Liver (tissue), 9 donors: ENCODE measurements around the gene CENPN. TPM values are rescaled to one million over a fixed set of nuclear protein-coding genes. Genes with fewer than 3 reads are reported as not detected.

Experiments used
- DNase-seq: peaks from one replicate; pipeline ENCODE4 v3.0.0-alpha.2; 2017; ENCODE audit warnings: low spot score
- H3K27ac ChIP-seq, 2 donors: one replicate each; pipeline ENCODE4 v1.7.0; 2013; ENCODE audit warnings: inconsistent platforms in 2 of 2, low read length in 2 of 2, control low read depth in 1 of 2, low read depth in 1 of 2, mild to moderate bottlenecking in 1 of 2
- H3K27me3 ChIP-seq, 4 donors: one replicate each; pipeline versions ENCODE4 v1.6.1 to v1.7.0; 2013; ENCODE audit warnings: low read length in 3 of 4, inconsistent platforms in 1 of 4, mild to moderate bottlenecking in 1 of 4, moderate library complexity in 1 of 4; ENCODE audit not compliant: control insufficient read depth in 4 of 4, insufficient read depth in 4 of 4
- H3K36me3 ChIP-seq, 4 donors: one replicate each; pipeline versions ENCODE4 v1.6.1 to v1.7.0; 2013; ENCODE audit warnings: low read length in 3 of 4, mild to moderate bottlenecking in 3 of 4, low read depth in 1 of 4, moderate library complexity in 1 of 4; ENCODE audit not compliant: control insufficient read depth in 4 of 4, insufficient read depth in 3 of 4
- H3K4me1 ChIP-seq, 4 donors: one replicate each; pipeline versions ENCODE4 v1.6.1 to v1.7.0; 2013; ENCODE audit warnings: low read length in 3 of 4, mild to moderate bottlenecking in 3 of 4, moderate library complexity in 1 of 4; ENCODE audit not compliant: control insufficient read depth in 4 of 4, insufficient read depth in 4 of 4
- H3K4me3 ChIP-seq, 3 donors: one replicate each; pipeline versions ENCODE4 v1.6.1 to v1.7.0; 2013; ENCODE audit warnings: low read length in 3 of 3, control low read depth in 1 of 3, low read depth in 1 of 3, mild to moderate bottlenecking in 1 of 3
- H3K9ac ChIP-seq, 2 donors: one replicate each; pipeline ENCODE4 v1.7.0; 2013; ENCODE audit warnings: low read length in 2 of 2, mild to moderate bottlenecking in 2 of 2, moderate library complexity in 2 of 2, control low read depth in 1 of 2, low read depth in 1 of 2
- H3K9me3 ChIP-seq, 4 donors: one replicate each; pipeline versions ENCODE4 v1.6.1 to v1.7.0; 2013; ENCODE audit warnings: low read length in 3 of 4; ENCODE audit not compliant: control insufficient read depth in 4 of 4
- EGR1 ChIP-seq, 2 donors: IDR thresholded peaks; 2 replicates each; pipeline ENCODE4 v1.6.1; 2016 to 2018; ENCODE audit warnings: antibody characterized with exemption in 2 of 2, low read depth in 2 of 2
- GABPA ChIP-seq, 2 donors: IDR thresholded peaks in 1 of 2; conservative IDR thresholded peaks in 1 of 2; 2 replicates each; pipeline ENCODE4 v1.6.1; 2016; ENCODE audit warnings: antibody characterized with exemption in 2 of 2, mild to moderate bottlenecking in 1 of 2, moderate library complexity in 1 of 2
- HNF4A ChIP-seq, 2 donors: conservative IDR thresholded peaks; 2 replicates each; pipeline ENCODE4 v1.6.1; 2016; ENCODE audit warnings: antibody characterized with exemption in 2 of 2, mild to moderate bottlenecking in 2 of 2
- HNF4G ChIP-seq: IDR thresholded peaks from 2 replicates; pipeline ENCODE4 v1.6.1; 2016; ENCODE audit warnings: antibody characterized with exemption
- JUND ChIP-seq, 2 donors: IDR thresholded peaks; 2 replicates each; pipeline ENCODE4 v1.6.1; 2016; ENCODE audit warnings: antibody characterized with exemption in 2 of 2
- NR2F2 ChIP-seq: IDR thresholded peaks from 2 replicates; pipeline ENCODE4 v1.6.1; 2016; ENCODE audit warnings: antibody characterized with exemption
- RAD21 ChIP-seq, 2 donors: IDR thresholded peaks; 2 replicates each; pipeline ENCODE4 v1.6.1; 2016; ENCODE audit warnings: antibody characterized with exemption in 2 of 2, mild to moderate bottlenecking in 2 of 2
- RXRA ChIP-seq, 2 donors: IDR thresholded peaks; 2 replicates each; pipeline ENCODE4 v1.6.1; 2017 to 2018; ENCODE audit warnings: antibody characterized with exemption in 2 of 2, mild to moderate bottlenecking in 1 of 2
- SP1 ChIP-seq: IDR thresholded peaks from 2 replicates; pipeline ENCODE4 v1.6.1; 2018; ENCODE audit warnings: antibody characterized with exemption, mild to moderate bottlenecking
- TAF1 ChIP-seq: conservative IDR thresholded peaks from 2 replicates; pipeline ENCODE4 v1.6.1; 2016; ENCODE audit warnings: antibody characterized with exemption, mild to moderate bottlenecking
- YY1 ChIP-seq: IDR thresholded peaks from 2 replicates; pipeline ENCODE4 v1.6.1; 2016; ENCODE audit warnings: antibody characterized with exemption, mild to moderate bottlenecking
- WGBS: extraction: QIAGEN DNeasy Blood & Tissue Kit; methylation state at CpG from one replicate; pipeline ENCODE4 v1.1.7; 2013; 5-methylcytosine and 5-hydroxymethylcytosine counted together
- polyA plus RNA-seq, 2 donors: library from polyadenylated mRNA; stranded (reverse) in 1 of 2; unstranded in 1 of 2; fragments of 200-250 nt in 1 of 2; fragments of >200 nt in 1 of 2; fragmentation: Nextera tagmentation in 1 of 2; extraction: Ambion mirVana in 1 of 2; gene quantifications; one replicate each; pipeline versions ENCODE4 v1.2.1 to v1.2.3, GENCODE V29; 2013 to 2015
- total RNA-seq, 2 donors: library from RNA; depleted of rRNA; stranded (reverse); fragments of >200 nt; gene quantifications; one replicate each; pipeline ENCODE4 v1.2.3, GENCODE V29; 2014
- TF ChIP-seq, protein P1 (sequence below): IDR thresholded peaks from 2 replicates; pipeline ENCODE4 v1.6.1; 2016; ENCODE audit warnings: antibody characterized with exemption
- TF ChIP-seq, protein P2 (sequence below): fragments of 150-350 bp; IDR thresholded peaks from 2 replicates; pipeline ENCODE4 v1.5.1; 2017; ENCODE audit warnings: improper control_type of control experiment, low read depth, low read length; ENCODE audit not compliant: missing input control
- TF ChIP-seq, protein P3 (sequence below): IDR thresholded peaks from 2 replicates; pipeline ENCODE4 v1.6.1; 2016; ENCODE audit warnings: antibody characterized with exemption
- TF ChIP-seq, protein P4 (sequence below): IDR thresholded peaks from 2 replicates; pipeline ENCODE4 v1.6.1; 2016; ENCODE audit warnings: antibody characterized with exemption, mild to moderate bottlenecking
- donor health status: healthy.
- donor health status: healthy.
- donor health status: healthy.
- donor health status: healthy.
- donor health status: healthy.

The CENPN gene
- total and polyA plus RNA-seq, 4 donors, result 1.8 to 30.8 (median 7.9) TPM

DNA sequence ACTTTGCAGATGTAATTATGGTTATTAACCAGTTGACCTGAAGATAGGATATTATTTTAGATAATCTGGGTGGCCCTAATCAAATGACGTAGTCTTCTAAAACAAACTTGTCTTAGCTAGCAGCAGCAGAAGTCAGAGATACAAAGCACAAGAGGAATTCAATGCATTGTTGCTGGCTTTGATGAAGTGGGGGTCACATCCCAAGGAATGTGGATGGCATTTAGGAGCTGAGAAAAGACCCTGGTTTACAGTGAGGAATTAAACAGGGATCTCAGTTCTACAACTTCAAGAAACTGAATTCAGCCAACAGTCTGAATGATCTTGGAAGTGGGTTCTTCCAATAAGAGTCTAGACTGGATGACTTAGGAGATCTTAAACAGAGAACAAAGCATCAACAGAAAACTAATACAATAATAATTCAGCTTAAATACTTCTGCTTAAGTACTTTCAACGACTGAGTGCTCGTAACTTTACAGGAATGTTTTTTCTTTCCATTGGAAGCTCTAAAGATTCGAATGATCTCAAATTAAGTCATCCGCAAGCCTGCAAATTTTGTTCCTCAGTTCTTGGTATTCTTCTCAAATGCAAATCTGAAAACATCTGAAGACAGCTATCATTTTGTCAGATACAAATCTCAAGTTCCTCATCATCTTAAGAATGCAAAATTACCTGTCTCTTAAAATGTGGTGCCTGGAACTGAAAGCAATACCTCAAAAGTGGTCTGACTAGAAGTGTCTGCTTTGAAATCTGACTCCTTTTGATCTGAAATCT lies 66.7 kb downstream of the CENPN start:
- no peak overlapping the region for H3K4me3 ChIP-seq
- WGBS, result 76% methylated on average over 5 of the region's 5 CpGs
- TF ChIP-seq, protein P1, sequence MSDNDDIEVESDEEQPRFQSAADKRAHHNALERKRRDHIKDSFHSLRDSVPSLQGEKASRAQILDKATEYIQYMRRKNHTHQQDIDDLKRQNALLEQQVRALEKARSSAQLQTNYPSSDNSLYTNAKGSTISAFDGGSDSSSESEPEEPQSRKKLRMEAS, result no peak
- TF ChIP-seq HNF4A (conservative IDR thresholded peaks at IDR 0.05) (no peak), SP1 (no peak), RAD21 (IDR thresholded peaks at IDR 0.05) (no peak), JUND (IDR thresholded peaks at IDR 0.05) (no peak), NR2F2 (no peak), YY1 (no peak), HNF4G (no peak), EGR1 (IDR thresholded peaks at IDR 0.05; ENCODE audit: low read depth in 2 of 2) (no peak)
- TF ChIP-seq, protein P2, sequence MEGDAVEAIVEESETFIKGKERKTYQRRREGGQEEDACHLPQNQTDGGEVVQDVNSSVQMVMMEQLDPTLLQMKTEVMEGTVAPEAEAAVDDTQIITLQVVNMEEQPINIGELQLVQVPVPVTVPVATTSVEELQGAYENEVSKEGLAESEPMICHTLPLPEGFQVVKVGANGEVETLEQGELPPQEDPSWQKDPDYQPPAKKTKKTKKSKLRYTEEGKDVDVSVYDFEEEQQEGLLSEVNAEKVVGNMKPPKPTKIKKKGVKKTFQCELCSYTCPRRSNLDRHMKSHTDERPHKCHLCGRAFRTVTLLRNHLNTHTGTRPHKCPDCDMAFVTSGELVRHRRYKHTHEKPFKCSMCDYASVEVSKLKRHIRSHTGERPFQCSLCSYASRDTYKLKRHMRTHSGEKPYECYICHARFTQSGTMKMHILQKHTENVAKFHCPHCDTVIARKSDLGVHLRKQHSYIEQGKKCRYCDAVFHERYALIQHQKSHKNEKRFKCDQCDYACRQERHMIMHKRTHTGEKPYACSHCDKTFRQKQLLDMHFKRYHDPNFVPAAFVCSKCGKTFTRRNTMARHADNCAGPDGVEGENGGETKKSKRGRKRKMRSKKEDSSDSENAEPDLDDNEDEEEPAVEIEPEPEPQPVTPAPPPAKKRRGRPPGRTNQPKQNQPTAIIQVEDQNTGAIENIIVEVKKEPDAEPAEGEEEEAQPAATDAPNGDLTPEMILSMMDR, result no peak
- TF ChIP-seq, protein P3, sequence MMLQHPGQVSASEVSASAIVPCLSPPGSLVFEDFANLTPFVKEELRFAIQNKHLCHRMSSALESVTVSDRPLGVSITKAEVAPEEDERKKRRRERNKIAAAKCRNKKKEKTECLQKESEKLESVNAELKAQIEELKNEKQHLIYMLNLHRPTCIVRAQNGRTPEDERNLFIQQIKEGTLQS, result no peak

DNA sequence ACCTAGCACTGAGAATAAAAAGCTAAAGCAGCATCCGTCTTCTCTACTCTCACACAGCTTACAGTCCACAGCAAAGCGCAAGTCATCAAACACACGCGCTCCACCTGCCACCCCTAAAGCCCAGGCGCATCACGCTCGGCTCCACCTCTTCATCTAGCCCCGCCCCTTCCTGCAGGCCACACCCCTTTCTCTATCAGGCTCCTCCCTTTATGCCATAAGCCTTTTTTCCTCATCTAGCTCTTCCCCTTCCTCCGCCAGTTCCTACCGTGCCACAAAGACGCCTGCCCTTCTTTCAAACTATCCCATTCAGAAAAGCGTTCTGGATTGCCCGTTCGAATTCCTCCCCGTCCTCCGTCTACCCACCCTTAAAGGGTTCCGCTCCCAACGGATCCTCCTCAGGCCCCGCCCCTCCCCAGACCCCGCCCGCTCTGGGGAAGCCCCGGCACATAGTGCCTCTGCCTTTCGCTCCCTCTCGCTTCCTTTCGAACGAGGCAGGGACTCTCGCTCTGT lies 69.6 kb downstream of the CENPN start:
- DNase-seq, result peak; percentile 95
- Histone ChIP-seq H3K27ac (peak overlapping the region; percentile 78 to 95), H3K9ac (peak overlapping the region in 1 of 2 donors; percentile 79), H3K4me3 (peak overlapping the region; percentile 56 to 98 (median 74)), H3K9me3 (no peaks in the 10 kb centered on the region), H3K27me3 (no peaks in the 10 kb centered on the region), H3K4me1 (peaks cover 2 to 9% (median 5%) of the 10 kb centered on the region in 4 donors), H3K36me3 (peaks cover 0 to 1% (median 0%) of the 10 kb centered on the region in 4 donors)
- TF ChIP-seq SP1, result no peak
- peak in 1 of 2 donors; percentile 18 for TF ChIP-seq RXRA (IDR thresholded peaks at IDR 0.05)
- WGBS, result under 1% methylated on average over 27 of the region's 27 CpGs

More for the DNA sequence above, 66.7 kb downstream of the CENPN start:
- H3K36me3 ChIP-seq, result no peaks in the 10 kb centered on the region
- no peak overlapping the region for H3K27ac ChIP-seq
- no peaks in the 10 kb centered on the region for H3K27me3 ChIP-seq
- no peak overlapping the region for H3K9ac ChIP-seq
- H3K9me3 ChIP-seq, result no peaks in the 10 kb centered on the region
- H3K4me1 ChIP-seq, result peaks cover 2 to 9% (median 4%) of the 10 kb centered on the region in 4 donors
- DNase-seq, result no peak

DNA sequence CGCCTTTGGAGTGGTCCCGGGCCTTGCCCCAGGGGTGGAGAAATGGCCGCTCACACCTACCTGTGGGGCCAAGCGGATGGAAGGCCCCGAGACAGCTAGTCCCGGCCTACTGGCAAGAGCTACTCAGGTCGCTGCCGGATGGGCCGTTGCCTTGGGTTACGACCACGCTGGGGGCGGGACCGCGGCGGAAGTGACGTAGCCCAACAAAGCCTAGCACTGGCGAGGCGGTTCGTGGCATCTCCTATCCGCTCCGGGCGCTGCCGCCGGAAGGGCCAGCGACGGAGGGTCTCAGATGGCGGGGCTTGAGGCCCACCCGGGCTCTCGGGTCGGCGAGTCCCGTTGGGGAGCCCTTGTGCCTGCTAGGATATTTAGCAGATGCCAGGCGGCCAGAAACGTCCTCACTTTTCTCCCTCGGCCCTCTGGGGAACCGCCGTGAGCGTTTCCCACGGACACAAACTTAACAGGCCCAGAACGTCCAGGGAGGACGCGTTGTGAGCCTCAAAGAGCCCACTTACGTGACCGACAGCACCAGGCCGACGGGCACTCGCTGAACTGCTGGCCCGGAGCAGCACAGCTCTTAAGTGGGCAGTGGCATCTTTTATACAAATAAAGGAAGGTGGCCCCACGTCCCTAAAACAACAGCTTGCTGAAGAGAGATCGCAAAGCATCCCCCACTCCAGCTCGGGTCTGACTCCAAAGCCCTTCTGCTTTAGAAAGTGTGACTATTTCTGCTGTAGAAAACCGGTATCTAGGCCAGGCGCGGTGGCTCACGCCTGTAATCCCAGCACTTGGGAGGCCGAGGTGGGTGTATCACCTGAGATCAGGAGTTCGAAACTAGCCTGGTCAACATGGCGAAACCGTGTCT lies 70.3 kb downstream of the CENPN start, which contains the start of gene C16orf46:
Gene C16orf46, minus strand, starts transcription at position 163 of the 865 bp plus-strand sequence. CDS start 13,283 bp downstream, outside the sequence.
- TF ChIP-seq TAF1 (peak; percentile 44), RXRA (IDR thresholded peaks at IDR 0.05) (no peak), SP1 (peak; percentile 42), RAD21 (IDR thresholded peaks at IDR 0.05) (peak in 1 of 2 donors; percentile 20), NR2F2 (no peak), GABPA (IDR thresholded peaks at IDR 0.05 in 1 of 2, conservative IDR thresholded peaks at IDR 0.05 in 1 of 2) (peak; percentile 82 to 92), YY1 (peak; percentile 74)
- TF ChIP-seq, protein P4, sequence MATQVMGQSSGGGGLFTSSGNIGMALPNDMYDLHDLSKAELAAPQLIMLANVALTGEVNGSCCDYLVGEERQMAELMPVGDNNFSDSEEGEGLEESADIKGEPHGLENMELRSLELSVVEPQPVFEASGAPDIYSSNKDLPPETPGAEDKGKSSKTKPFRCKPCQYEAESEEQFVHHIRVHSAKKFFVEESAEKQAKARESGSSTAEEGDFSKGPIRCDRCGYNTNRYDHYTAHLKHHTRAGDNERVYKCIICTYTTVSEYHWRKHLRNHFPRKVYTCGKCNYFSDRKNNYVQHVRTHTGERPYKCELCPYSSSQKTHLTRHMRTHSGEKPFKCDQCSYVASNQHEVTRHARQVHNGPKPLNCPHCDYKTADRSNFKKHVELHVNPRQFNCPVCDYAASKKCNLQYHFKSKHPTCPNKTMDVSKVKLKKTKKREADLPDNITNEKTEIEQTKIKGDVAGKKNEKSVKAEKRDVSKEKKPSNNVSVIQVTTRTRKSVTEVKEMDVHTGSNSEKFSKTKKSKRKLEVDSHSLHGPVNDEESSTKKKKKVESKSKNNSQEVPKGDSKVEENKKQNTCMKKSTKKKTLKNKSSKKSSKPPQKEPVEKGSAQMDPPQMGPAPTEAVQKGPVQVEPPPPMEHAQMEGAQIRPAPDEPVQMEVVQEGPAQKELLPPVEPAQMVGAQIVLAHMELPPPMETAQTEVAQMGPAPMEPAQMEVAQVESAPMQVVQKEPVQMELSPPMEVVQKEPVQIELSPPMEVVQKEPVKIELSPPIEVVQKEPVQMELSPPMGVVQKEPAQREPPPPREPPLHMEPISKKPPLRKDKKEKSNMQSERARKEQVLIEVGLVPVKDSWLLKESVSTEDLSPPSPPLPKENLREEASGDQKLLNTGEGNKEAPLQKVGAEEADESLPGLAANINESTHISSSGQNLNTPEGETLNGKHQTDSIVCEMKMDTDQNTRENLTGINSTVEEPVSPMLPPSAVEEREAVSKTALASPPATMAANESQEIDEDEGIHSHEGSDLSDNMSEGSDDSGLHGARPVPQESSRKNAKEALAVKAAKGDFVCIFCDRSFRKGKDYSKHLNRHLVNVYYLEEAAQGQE, result no peak
- DNase-seq, result peak; percentile 99
- Histone ChIP-seq H3K27ac (peak within 1 kb of the TSS; percentile 78 to 95), H3K4me3 (peak within 1 kb of the TSS; percentile 56 to 98 (median 74)), H3K4me1 (peaks cover 2 to 9% (median 5%) of the 10 kb centered on the region in 4 donors), H3K9ac (peak within 1 kb of the TSS; percentile 79 to 85), H3K9me3 (no peaks in the 10 kb centered on the region), H3K36me3 (peaks cover 0 to 1% (median 0%) of the 10 kb centered on the region in 4 donors), H3K27me3 (no peaks in the 10 kb centered on the region)
- WGBS, result 11% methylated on average over 59 of the region's 59 CpGs
